Uterus (tissue), 2 donors: ENCODE data around the gene BCORL1.

Source experiments
- POLR2A ChIP-seq, 2 donors: fragments of 450-650 bp; IDR thresholded peaks; one replicate each; pipeline ENCODE4 v1.6.1; 2016; ENCODE audit warnings: antibody characterized with exemption in 2 of 2, mild to moderate bottlenecking in 1 of 2, moderate library complexity in 1 of 2
- TF ChIP-seq, protein P1 (sequence below), 4 experiments: fragments of 200-600 bp in 2 of 4; fragments of 450-650 bp in 2 of 4; sonication (generic) in 2 of 4; IDR thresholded peaks; one replicate each; pipeline ENCODE4 v1.5.1; 2016 to 2019; ENCODE audit warnings: antibody characterized with exemption in 4 of 4, mild to moderate bottlenecking in 2 of 4, moderate library complexity in 1 of 4

DNA sequence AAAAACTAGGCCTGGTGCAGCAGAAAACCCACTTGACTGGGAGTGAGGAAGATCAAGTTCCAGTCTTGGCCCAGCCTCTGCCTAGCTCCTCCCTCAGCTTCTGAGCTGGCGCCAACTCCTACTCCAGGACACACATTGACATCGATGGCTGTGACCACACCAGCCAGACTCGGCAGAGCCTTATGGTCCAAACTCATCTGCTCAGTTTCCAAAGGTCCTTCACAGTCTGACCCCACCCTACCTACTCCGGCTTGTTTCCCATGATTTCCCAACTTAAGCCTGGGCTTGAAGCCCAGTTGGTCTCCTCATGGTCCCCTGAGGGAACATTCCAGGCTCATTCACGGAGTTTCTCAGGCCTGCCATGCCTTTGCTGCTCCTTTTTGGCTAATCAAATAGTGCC lies 117.7 kb downstream of the BCORL1 start:
- TF ChIP-seq POLR2A (IDR thresholded peaks at IDR 0.05), result no peak
- TF ChIP-seq, protein P1, sequence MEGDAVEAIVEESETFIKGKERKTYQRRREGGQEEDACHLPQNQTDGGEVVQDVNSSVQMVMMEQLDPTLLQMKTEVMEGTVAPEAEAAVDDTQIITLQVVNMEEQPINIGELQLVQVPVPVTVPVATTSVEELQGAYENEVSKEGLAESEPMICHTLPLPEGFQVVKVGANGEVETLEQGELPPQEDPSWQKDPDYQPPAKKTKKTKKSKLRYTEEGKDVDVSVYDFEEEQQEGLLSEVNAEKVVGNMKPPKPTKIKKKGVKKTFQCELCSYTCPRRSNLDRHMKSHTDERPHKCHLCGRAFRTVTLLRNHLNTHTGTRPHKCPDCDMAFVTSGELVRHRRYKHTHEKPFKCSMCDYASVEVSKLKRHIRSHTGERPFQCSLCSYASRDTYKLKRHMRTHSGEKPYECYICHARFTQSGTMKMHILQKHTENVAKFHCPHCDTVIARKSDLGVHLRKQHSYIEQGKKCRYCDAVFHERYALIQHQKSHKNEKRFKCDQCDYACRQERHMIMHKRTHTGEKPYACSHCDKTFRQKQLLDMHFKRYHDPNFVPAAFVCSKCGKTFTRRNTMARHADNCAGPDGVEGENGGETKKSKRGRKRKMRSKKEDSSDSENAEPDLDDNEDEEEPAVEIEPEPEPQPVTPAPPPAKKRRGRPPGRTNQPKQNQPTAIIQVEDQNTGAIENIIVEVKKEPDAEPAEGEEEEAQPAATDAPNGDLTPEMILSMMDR (IDR thresholded peaks at IDR 0.05), result no peak
